ENCODE data around the gene KIF21B.

The KIF21B gene

GRCh38 chr1:201039418-201039817, 15.9 kb upstream of the KIF21B start:
- H3K4me3 ChIP-seq (ENCODE audit: low read depth, low read length), result no peak overlapping the region
- in situ Hi-C loops (cut with HindIII; ENCODE audit: low sequenced_read_pairs), result no loop called here
- DNase-seq (ENCODE audit: low read depth, low spot score), result no peak
- no peak for TF ChIP-seq CTCF (IDR thresholded peaks at IDR 0.05; ENCODE audit: low read depth, low read length)

GRCh38 chr1:201038186-201038876, 14.8 kb upstream of the KIF21B start:
- no peak overlapping the region for H3K4me3 ChIP-seq (ENCODE audit: low read depth, low read length)
- in situ Hi-C loops (cut with HindIII; ENCODE audit: low sequenced_read_pairs), result no loop called here
- no peak for DNase-seq (ENCODE audit: low read depth, low spot score)
- no peak for TF ChIP-seq CTCF (IDR thresholded peaks at IDR 0.05; ENCODE audit: low read depth, low read length)

DNA sequence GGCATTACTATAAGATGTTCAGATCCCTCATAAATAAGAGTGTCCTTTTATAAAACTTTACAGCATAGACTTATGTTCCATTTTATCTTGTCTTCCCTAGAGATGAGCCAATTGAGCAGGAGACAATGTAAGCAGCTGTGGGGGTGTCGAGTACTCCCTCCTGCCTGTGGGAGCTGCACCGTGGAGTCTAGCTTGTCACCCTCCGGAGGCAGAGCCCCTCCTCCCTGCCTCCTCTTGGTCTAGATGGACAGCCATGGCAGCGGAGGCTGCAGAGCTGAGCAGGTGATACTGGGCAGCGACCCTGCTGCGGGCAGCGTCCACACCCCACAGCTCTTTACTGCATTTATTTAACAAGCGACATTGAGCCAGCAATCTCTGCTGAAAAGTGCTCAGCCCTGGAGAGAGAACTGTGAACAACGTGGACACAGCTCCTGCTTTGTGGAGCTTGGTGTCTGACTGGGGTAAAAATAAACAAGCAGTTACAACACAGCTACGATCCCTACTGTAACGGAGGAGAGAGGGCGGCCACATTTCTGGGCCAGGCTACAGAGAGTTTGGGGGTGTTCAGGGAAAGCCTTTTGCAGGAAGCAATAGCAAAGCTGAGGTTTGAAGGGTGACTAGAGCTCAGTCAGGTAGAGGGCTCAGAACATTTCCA, 12.8 kb upstream of the KIF21B start:
- no peak for TF ChIP-seq CTCF (IDR thresholded peaks at IDR 0.05; ENCODE audit: low read depth, low read length)
- DNase-seq (ENCODE audit: low read depth, low spot score), result no peak
- in situ Hi-C loops (cut with HindIII; ENCODE audit: low sequenced_read_pairs), result no loop called here
- H3K4me3 ChIP-seq (ENCODE audit: low read depth, low read length), result no peak overlapping the region

DNA sequence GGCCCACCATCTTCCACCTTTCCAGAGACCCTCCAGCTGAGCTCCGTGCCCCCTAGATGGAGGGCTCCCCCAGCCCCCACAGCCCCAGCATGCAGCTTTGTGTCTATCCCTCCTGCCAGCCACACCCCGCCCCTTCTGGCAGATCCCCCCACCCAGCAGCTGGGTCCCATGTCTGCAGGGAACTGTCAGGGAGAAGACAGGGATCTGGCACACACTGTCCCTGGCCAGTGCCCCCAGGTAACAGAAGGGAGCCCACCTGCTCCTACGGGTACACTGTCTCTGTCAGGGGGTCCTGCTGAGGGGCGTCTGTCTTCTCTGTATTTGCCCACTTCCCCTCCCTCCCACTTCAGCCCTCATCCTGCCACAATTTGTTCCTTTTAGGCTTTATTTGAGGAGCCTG, 11.2 kb upstream of the KIF21B start:
- no peak overlapping the region for H3K4me3 ChIP-seq (ENCODE audit: low read depth, low read length)
- in situ Hi-C loops (cut with HindIII; ENCODE audit: low sequenced_read_pairs), result no loop called here
- TF ChIP-seq CTCF (IDR thresholded peaks at IDR 0.05; ENCODE audit: low read depth, low read length), result no peak
- DNase-seq (ENCODE audit: low read depth, low spot score), result no peak

GRCh38 chr1:201032408-201032807, 8.9 kb upstream of the KIF21B start:
- DNase-seq (ENCODE audit: low read depth, low spot score), result no peak
- TF ChIP-seq CTCF (IDR thresholded peaks at IDR 0.05; ENCODE audit: low read depth, low read length), result no peak
- no peak overlapping the region for H3K4me3 ChIP-seq (ENCODE audit: low read depth, low read length)
- in situ Hi-C loops (cut with HindIII; ENCODE audit: low sequenced_read_pairs), result no loop called here

DNA sequence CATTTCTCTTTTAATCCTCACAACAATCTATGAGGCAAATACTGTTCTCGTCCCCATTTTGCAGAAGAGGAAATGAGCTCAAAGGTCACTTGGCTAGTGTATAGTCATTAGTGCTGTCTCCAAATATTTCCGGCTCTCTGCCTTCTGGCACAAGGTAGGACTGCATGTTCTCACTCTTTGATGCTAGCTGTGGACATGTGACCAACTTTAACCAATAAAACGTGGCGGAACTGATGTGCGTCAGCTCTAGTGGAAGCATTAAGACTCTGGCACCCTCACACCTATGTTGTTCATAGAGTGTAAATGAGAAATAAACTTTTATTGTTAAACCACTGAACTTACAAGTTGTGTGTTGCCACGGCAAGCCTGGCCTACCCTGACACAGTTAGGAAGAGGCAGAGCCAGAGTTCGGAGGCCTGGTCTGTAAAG, 5.0 kb upstream of the KIF21B start:
- DNase-seq (ENCODE audit: low read depth, low spot score), result no peak
- no peak overlapping the region for H3K4me3 ChIP-seq (ENCODE audit: low read depth, low read length)
- no peak for TF ChIP-seq CTCF (IDR thresholded peaks at IDR 0.05; ENCODE audit: low read depth, low read length)
- in situ Hi-C loops (cut with HindIII; ENCODE audit: low sequenced_read_pairs), result no loop called here

All from astrocyte of the spinal cord (primary cell).